Stimulated activated CD4-positive, alpha-beta T cell treated with anti-CD3 and anti-CD28 coated beads, Interleukin-2, amount 100 ng/mL, for 4 hours (primary cell): Measurements from ENCODE around the gene POP7.
"Not testable (repeated sequence)": the region's sequence is repeated elsewhere in the genome, so short reads cannot be mapped to it uniquely, and the experiment has no call there.

Experiments
- DNase-seq: peaks from one replicate; pipeline ENCODE4 v3.0.0-alpha.2; 2020; ENCODE audit warnings: low read depth

Gene POP7

DNA sequence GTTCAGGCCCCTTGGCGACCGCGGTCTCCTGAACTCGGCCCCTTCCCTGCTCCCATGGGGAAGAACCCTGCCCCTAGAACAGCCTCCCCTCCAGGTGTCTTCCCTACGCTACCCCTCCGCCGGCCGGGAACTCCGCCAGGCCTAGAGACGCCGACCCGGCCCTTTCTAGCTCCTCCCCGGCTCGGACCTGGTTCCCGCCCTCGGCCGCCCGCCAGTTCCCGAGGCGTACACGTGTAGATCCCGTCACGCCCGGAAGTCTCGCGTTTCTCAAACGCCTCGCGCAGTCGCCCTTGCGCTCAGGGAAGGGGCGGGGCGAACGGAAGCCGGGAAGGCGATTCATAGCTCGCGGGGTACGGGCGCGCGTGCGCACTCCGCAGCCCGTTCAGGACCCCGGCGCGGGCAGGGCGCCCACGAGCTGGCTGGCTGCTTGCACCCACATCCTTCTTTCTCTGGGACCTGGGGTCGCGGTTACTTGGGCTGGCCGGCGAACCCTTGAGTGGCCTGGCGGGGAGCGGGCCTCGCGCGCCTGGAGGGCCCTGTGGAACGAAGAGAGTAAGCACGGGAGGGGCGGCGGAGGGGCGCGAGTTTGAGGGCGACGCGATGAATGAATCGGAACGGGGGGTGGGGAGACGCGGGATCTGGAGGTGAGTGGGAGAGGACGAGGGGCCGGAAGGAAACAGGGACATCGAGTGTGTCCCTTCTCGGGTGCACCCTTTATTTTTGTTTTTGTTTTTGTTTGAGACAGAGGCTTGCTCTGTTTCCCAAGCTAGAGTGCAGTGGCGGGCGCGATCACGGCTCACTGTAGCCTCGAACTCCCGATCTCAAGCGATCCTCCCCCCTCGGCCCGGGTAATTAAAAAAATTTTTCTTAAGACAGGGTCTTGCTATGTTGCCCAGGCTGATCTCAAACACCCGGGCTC, at the start of gene POP7:
POP7 (plus strand) TSS at position 369 of the 919 bp plus-strand sequence. CDS start 710 bp downstream, outside the sequence.
- DNase-seq: peak; percentile 98

DNA sequence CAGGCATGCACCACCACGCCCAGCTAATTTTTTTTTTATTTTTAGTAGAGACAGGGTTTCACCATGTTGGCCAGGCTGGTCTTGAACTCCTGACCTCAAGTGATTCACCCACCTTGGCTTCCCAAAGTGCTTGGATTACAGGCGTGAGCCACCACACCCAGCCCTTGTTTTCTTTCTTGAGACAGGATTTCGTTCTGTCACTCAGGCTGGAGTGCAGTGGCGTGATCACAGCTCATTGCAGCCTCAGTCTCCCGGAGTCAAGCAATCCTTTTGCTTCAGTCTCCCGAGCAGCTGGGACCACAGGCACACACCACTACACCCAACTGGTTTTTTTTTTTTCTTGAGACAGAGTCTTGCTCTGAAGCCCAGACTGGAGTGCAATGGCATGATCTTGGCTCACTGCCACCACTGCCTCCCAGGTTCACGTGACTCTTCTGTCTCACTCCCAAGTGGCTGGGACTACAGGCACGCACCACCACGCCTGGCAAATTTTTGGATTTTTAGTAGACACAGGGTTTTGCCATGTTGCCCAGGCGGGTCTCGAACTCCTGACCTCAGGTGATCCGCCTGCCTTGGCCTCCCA, 43.6 kb upstream of the POP7 start:
- DNase-seq: not testable (repeated sequence)

DNA sequence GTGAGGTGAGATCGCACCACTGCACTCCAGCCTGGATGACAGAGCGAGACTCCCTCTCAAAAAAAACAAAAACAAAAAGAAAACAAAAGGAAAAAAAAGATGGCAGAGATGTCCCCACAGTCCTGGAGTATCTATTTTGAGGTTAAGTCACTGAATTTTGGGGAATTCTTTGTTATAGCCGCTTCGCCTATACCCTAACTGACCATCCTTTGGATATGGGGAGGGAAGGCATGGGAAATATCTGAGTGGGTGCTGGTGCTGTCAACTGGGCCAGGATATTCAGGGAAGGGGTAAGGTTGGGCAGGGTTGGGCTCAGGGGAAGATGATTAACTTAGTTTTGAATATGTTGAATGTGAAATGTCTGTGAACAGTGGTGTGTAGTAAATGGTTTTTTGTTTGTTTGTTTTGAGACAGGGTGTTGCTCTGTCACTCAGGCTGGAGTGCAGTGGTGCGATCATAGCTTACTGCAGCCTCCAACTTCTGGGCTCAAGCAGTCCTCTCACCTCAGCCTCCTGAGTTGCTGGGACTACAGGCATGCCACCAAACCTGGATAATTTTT, 40.7 kb upstream of the POP7 start:
- no peak for DNase-seq

DNA sequence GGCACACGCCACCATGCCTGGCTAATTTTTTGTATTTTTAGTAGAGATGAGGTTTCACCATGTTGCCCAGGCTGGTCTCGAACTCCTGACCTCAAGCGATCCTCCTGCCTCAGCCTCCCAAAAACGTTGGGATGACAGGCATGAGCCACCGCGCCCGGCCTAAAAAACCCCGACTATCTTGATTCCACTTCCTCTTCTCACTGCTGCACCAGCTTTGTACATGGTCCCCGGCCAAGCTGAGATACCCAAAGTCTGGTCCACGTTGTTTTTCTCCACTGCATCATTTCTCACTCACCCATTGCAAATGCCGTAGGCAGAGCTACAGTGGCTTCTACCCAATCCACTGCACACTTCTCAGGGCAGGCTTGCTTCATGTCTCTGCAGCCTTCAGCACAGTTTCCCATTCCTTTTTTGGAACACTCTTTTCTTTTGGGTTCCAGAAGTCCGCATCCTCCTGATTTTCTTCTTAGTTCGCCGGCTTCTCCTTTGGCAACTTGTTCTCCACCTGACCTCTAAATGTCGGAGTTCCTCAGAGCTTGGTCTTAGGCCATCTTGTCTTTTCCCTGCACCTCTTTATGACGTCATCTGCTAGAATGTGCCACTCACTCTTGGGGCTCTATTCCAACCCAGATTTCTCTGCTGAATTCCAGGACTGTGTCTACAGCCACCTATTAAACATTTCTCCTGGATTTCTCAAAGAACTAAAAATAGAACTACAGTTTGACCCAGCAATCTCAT, 38.4 kb upstream of the POP7 start:
- DNase-seq: no peak

DNA sequence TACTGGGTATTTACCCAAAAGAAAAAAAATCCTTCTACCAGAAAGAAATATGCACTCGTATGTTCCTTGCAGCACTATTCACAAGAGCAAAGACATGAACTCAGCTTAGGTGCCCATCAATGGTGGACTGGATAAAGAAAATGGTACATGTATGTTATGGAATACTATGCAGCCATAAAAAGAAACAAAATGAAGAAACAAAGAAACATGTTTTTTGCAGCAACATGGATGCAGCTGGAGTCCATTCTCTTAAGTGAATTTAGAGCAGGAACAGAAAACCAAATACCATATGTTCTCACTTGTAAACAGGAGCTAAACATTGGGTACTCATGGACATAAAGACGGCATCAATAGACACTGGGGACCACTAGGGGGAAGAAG, 37.9 kb upstream of the POP7 start:
- DNase-seq: no peak

DNA sequence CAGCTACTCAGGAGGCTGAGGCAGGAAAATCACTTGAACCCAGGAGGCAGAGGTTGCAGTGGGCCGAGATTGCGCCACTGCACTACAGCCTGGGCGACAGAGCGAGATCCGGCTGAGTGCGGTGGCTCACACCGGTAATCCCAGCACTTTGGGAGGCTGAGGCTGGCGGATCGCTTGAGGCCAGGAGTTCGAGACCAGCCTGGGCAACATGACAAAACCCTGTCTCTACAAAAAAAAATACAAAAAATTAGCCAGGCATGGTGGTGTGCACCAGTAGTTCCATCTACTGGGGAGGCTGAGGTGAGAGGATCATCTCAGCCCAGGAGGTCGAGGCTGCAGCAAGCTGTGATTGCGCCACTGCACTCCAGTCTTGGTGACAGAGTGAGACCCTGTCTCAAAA, 36.8 kb upstream of the POP7 start:
- not testable (repeated sequence) for DNase-seq

DNA sequence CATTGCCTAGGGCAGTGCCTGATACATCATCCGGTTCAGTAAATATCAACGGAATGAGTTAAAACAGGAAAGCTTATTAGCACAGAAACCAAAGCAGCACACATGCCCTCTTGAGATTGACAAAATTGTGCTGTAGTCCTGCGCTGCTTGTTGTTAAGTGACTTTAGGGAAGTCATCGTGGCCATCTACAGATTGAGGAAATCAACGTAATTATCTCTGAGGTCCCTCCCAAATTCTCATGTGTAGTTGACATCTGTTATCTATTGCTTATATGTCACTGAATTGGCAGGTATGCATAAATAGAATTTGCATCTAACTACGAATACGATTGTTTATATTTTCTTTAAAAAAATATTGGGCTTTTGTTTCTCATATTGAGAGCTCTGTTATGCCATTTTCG, 35.8 kb upstream of the POP7 start:
- no peak for DNase-seq

DNA sequence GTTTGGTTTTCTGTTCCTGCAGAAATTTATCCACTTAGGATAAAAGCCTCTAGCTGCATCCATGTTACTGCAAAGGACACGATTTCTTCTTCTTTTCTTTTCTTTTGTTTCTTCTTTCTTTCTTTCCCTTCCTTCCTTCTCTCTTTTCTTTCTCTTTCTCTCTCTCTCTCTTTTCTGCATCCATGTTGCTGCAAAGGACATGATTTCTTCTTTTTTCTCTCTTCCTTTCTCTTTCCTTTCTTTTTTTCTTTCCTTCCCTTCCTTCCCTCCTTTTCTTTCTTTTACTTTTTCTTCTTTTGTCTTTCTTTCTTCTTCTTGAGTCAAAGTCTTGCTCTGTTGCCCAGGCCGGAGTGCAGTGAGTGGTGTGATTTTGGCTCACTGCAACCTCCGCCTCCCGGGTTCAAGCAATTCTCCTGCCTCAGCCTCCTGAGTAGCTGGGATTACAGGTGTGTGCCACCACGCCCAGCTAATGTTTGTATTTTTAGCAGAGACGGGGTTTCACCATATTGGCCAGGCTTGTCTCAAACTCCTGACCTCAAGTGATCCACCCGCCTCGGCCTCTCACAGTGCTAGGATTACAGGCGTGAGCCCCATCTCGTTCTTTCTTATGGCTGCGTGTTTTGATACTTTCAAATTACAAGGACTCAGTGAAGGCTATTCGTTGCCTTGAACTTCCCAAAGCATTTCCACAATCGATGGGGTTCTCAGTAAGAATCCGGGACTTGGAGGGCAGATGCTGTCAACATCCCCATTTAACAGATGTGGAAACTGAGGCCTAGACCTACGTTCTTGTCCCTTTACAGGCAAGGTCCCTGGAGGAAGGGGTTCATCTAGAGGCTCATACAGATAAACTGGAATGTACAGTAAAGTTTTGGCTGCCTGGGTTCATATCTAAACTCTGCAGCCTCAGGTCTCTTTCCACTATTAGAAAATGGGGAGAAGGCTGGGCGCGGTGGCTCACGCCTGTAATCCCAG, 34.3 kb upstream of the POP7 start:
- DNase-seq: no peak

DNA sequence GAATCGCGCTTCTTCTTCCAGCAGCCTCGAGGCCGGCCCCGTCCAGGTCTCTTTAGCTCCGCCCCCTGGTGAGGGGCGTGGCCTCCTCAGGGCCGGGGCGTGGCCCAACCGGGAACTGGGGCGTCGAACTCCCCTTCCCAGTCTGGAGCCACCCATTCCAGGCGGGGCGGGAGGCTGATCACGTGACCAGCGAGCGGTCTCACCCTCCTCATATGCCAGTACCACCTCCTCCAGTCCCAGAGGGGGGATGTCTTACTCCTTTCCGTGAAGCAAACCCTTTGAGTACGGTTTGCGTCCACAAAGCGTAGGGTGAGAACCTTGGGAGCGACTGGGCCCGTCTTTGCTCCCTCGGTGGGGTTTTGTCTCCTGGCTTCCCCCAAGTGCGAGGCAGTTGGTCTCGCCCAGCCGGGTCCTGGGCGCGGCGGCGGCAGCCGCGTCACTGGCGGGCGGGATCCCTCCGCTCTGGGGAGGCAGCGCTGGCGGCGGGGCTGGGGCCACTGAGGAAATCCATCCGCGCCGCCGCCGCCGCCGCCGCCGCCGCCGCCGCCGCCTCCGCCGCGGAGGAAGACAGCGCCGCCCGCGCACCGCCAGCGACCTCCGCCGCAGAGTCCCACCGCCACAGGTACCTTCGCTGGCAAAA, 32.5 kb upstream of the POP7 start, which contains the start of gene GNB2:
GNB2 (plus strand) TSS at position 439 of the 640 bp plus-strand sequence. CDS start 2,526 bp downstream, outside the sequence.
- DNase-seq: peak; percentile 98

DNA sequence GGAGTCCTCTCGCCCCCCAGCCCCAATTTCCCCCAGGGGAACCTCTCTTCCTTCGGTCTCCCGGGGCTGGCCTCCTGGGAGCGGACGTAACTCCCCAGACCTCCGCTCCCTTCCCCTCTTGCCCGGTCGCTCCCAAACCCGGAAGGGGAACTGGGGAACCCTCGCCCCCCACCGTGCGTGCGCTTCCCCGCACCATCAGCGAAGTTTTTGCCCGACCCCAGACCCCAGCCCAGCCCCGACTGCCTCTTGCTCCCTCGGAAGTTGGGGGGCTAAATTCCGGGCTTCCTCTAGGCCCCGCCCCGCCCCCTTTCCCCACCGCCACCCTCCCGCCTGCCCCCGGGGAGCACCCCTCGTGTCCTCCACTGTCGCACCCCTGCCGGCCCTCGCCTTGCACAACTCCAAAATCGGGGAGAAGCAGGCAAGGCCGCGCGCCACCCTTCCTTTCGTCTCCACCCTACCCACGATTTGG, 31.9 kb upstream of the POP7 start:
- DNase-seq: no peak

DNA sequence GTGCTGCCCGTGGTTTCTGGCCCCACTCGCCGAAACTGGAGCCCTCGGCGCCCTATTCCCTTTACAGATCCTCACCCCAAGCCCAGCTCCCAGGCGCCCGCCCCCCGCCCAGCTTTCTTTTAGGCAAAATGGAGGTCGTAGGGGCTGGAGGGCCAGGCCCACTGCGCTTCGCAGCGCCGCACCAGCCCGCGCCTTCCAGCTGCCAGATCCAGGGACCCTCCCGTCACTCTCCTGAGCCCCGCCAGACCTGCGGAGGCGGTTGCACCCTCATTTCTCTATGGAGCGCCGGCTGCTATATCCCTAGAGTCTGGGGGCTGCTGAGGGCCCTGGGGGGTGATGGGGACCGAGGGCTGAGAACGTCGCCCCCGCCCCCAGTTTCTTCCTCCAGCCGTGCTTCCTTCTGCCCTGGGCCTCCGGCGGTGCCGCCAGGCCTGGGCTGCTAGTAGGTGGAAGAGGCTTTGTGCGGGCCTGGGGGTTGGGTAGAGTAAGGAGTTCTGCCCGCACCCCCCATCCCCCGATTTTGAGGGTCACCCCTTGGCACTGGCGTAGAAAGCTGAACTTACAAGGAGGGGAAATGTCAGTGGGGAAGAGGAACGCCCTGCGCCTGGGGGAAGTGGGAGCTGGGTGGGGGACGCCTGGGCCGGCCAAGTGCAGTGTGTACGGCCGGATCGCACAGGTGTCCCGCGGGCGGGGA, 31.4 kb upstream of the POP7 start:
- DNase-seq: no peak

DNA sequence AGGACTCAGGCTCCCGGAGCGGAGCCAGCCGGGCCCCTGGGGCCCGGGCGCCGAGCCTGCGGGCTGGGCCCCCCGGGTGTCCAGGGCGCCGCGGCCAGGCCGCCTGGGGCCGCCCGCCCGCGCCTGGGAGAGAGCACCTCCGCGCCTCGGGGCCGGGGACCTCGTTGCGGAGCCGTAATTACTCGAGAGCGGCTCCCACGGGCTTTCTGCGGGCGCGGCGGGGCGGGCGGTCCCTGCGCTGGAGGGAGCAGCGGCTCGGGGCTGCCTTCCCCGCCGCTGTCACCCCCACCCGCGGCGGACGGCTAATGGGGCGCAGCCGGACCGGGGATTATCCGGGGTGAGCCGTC, 30.8 kb upstream of the POP7 start:
- DNase-seq: no peak

DNA sequence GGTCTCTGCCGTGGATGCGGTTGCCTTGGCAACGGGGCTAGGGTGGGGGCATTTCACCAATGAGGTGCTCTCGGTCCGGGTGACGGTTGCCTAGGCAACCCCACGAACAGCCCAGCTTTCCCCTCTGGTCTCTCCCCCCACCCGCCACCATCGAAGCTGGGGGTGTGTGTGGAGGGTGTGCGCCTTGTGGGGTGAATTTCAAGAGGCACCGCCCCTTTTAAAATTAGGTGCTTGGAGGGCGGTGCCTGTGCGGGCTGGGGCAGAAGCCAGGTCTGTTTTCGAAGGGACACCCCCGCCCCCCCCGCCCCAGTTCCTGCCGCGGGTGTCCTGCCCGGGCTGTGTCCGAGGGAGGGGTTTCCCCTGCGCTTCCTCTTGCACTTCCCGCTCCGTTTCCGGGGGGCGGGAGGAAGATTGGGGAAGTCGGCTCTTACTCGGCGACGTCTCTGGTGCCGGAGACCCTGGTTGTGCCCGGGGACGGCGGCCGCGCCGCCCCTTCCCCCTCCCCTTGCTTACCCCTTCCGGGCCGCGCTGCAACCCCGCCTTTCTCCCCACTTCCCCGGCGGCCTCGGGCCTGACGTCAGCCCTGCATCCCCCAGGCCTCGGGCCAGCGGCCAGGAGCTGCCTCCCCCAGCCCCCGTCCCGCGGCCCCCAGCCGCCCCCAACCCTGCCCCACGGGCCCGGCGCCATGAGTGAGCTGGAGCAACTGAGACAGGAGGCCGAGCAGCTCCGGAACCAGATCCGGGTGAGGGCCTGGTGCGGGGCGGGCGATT, 30.2 kb upstream of the POP7 start:
- peak; percentile 81 for DNase-seq

DNA sequence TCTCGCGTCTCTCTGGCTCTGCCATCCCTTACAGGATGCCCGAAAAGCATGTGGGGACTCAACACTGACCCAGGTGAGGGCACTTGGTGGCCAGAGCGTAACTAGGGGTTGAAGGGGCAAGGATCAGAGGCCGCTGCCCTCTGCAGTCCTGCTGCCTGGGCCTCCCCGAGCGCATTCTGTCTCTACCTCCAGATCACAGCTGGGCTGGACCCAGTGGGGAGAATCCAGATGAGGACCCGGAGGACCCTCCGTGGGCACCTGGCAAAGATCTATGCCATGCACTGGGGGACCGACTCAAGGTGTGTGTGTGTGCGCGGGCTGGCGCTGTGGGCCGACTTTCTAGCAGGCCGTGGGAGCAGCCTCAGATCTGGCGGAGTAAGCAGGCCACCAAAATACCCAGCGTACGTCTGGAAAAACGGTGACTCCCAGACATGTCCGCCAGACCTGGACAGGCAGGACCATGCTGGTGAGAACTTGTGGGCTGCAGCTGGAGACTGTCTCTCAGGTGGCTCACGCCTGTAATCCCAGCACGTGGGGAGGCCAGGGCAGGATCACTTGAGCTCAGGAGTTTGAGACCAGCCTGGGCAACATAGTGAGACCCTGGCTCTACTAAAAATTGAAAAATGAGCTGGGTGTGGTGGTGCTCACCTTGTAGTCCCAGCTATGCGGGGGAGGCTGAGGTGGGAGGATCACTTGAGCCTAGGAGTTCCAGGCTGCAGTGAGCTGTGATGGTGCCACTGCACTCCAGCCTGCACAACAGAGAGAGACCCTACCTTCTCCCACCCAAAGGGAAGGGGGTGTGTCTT, 29.2 kb upstream of the POP7 start:
- DNase-seq: no peak

DNA sequence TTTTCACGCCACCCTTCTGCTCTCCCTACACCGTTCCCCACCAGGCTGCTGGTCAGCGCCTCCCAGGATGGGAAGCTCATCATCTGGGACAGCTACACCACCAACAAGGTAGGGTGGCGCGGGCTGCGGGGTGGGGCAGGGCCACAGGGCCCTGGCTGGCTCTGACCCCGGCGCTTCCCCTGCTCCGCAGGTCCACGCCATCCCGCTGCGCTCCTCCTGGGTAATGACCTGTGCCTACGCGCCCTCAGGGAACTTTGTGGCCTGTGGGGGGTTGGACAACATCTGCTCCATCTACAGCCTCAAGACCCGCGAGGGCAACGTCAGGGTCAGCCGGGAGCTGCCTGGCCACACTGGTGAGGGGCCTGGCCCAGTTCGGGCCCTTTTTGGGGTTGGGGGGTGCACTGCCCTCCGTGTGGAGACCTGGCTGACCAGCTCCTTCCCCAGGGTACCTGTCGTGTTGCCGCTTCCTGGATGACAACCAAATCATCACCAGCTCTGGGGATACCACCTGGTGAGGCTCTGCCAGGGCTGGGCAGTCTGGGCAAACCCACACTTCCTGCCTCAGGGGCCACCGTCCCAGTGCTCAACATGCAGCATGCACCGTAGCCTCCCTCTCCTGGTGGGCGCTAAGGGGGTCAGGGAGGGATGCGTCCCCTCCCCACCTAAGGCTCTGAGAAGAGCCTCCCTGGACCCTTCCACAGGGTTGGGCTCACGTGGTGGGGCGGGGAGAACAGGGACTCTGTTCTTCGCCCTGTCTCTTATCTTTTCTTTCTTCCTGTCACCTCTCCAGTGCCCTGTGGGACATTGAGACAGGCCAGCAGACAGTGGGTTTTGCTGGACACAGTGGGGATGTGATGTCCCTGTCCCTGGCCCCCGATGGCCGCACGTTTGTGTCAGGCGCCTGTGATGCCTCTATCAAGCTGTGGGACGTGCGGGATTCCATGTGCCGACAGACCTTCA, 28.3 kb upstream of the POP7 start:
- no peak for DNase-seq

DNA sequence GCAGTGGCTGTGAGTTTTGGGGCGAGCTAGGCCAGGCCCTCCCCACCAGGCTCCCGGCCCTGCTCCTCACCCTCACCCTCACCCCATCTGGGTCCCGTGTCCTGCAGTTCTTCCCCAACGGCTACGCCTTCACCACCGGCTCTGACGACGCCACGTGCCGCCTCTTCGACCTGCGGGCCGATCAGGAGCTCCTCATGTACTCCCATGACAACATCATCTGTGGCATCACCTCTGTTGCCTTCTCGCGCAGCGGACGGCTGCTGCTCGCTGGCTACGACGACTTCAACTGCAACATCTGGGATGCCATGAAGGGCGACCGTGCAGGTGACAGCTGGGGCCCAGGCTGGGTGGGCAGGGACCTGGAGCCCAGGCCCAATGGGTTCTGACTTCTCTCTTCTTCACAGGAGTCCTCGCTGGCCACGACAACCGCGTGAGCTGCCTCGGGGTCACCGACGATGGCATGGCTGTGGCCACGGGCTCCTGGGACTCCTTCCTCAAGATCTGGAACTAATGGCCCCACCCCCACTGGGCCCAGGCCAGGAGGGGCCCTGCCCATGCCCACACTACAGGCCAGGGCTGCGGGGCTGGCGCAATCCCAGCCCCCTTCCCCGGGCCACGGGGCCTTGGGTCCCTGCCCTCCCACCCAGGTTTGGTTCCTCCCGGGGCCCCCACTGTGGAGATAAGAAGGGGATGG, 27.5 kb upstream of the POP7 start:
- no peak for DNase-seq
